Lung (tissue), 12 donors: Measurements from ENCODE around the gene APLF. TPM values are rescaled to one million over a fixed set of nuclear protein-coding genes. Genes with fewer than 3 reads are reported as not detected.
A peak's percentile ranks its signal among the peaks of the same experiment; 100 is the strongest.
"Not testable (repeated sequence)": the region's sequence is repeated elsewhere in the genome, so short reads cannot be mapped to it uniquely, and the experiment has no call there.

Experiments
- ATAC-seq: fragments of 200-7000 bp; cut with Tn5 transposase; one replicate; pipeline ENCODE4 v1.9.1; 2020; ENCODE audit warnings: moderate number of reproducible peaks; ENCODE audit not compliant: insufficient read depth, low FRiP score
- DNase-seq, 3 donors: peaks; one replicate each; pipeline ENCODE4 v3.0.0-alpha.2; 2013 to 2017
- H3K27ac ChIP-seq, 2 donors: one replicate each; pipeline ENCODE4 v1.5.1; 2013; ENCODE audit warnings: mild to moderate bottlenecking in 2 of 2, moderate library complexity in 2 of 2, control low read depth in 1 of 2, inconsistent platforms in 1 of 2, low read depth in 1 of 2, low read length in 1 of 2
- H3K27me3 ChIP-seq, 3 donors: one replicate each; pipeline ENCODE4 v1.5.1; 2013; ENCODE audit warnings: low read length in 2 of 3; ENCODE audit not compliant: control insufficient read depth in 3 of 3, insufficient read depth in 3 of 3
- H3K36me3 ChIP-seq, 4 donors: one replicate each; pipeline ENCODE4 v1.5.1; 2013; ENCODE audit warnings: low read length in 4 of 4, mild to moderate bottlenecking in 1 of 4, moderate library complexity in 1 of 4; ENCODE audit not compliant: control insufficient read depth in 4 of 4, insufficient read depth in 4 of 4
- H3K4me1 ChIP-seq, 5 donors: one replicate each; pipeline ENCODE4 v1.5.1; 2013; ENCODE audit warnings: low read length in 5 of 5, mild to moderate bottlenecking in 2 of 5, moderate library complexity in 1 of 5; ENCODE audit not compliant: control insufficient read depth in 5 of 5, insufficient read depth in 5 of 5
- H3K4me3 ChIP-seq: one replicate; pipeline ENCODE4 v1.5.1; 2013; ENCODE audit warnings: mild to moderate bottlenecking, control low read depth, moderate library complexity
- H3K9ac ChIP-seq, 2 donors: one replicate each; pipeline ENCODE4 v1.5.1; 2013; ENCODE audit warnings: low read length in 2 of 2, control low read depth in 1 of 2; ENCODE audit not compliant: insufficient read depth in 1 of 2
- H3K9me3 ChIP-seq, 4 donors: one replicate each; pipeline ENCODE4 v1.5.1; 2013; ENCODE audit warnings: low read length in 3 of 4, mild to moderate bottlenecking in 1 of 4, moderate library complexity in 1 of 4; ENCODE audit not compliant: control insufficient read depth in 4 of 4, insufficient read depth in 3 of 4
- WGBS, 2 donors: extraction: QIAGEN DNeasy Blood & Tissue Kit; methylation state at CpG; one replicate each; pipeline ENCODE4 v1.1.7; 2013; 5-methylcytosine and 5-hydroxymethylcytosine counted together
- polyA plus RNA-seq, 2 donors: library from polyadenylated mRNA; stranded (reverse); fragments of 200-250 nt; gene quantifications; one replicate each; pipeline ENCODE4 v1.2.1, GENCODE V29; 2013
- total RNA-seq, 2 donors: library from RNA; depleted of rRNA in 1 of 2; stranded (reverse); fragments of >200 nt in 1 of 2; gene quantifications; one replicate each; pipeline ENCODE4 v1.2.1, GENCODE V29; 2014 to 2021
- TF ChIP-seq, protein P1 (sequence below): IDR thresholded peaks from 2 replicates; pipeline ENCODE4 v1.5.1; 2012; ENCODE audit warnings: mild to moderate bottlenecking; ENCODE audit errors: control extremely low read depth, extremely low read depth
- donor health status: control.
- donor health status: control.
- donor health status: Bipolar disorder and iron deficiency.
- donor health status: healthy.
- donor health status: DM: yes; HTN: yes; CAD: no.

APLF gene
- total and polyA plus RNA-seq, 4 donors, result 0.50 to 11.8 (median 2.3) TPM

DNA sequence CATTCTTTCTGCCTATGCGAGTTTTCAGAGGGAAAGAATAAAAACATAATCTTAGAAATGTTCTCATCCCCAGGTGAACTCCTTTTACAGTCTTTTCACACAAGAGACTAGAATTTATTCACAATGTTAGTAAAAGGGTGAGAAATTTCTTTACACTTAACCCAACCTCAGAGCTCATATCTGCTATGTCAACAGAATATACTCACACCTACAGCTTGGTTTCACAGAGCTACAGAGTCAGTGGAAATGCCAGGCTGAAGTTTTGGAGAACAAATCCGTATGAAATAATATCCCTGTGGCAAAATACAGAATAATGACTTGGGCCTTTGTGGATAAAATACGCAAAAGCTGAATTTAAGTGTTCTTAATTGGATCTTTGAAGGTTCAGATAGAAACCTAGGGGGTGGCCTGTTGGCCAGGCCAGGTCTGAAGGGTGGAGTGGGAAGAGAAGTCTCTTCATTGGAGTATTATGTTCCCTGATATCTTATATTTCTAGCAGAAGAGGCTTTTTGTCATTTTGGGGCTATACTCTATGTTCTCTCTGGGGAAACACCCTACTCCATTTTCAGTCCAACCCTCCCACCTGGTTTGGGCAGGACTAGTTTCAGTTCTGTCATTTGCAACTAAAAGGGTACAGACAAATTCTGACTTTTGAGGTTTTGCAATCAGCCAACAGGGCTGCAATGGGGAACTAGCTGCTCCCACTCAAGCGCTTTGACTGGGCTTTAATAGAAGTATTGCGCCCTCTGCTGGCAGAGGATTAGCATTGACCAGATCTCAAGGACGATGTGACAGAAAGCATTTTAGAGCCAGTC lies 26.0 kb upstream of the APLF start:
- H3K27ac ChIP-seq, result peak overlapping the region in 1 of 2 donors; percentile 3
- TF ChIP-seq, protein P1, sequence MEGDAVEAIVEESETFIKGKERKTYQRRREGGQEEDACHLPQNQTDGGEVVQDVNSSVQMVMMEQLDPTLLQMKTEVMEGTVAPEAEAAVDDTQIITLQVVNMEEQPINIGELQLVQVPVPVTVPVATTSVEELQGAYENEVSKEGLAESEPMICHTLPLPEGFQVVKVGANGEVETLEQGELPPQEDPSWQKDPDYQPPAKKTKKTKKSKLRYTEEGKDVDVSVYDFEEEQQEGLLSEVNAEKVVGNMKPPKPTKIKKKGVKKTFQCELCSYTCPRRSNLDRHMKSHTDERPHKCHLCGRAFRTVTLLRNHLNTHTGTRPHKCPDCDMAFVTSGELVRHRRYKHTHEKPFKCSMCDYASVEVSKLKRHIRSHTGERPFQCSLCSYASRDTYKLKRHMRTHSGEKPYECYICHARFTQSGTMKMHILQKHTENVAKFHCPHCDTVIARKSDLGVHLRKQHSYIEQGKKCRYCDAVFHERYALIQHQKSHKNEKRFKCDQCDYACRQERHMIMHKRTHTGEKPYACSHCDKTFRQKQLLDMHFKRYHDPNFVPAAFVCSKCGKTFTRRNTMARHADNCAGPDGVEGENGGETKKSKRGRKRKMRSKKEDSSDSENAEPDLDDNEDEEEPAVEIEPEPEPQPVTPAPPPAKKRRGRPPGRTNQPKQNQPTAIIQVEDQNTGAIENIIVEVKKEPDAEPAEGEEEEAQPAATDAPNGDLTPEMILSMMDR, result peak; percentile 93
- DNase-seq, result peak; percentile 86 to 94 (median 94)
- no peaks in the 10 kb centered on the region for H3K36me3 ChIP-seq
- H3K27me3 ChIP-seq, result no peaks in the 10 kb centered on the region
- no peak overlapping the region for H3K9ac ChIP-seq
- peaks cover 0 to 6% (median under 1%) of the 10 kb centered on the region in 5 donors for H3K4me1 ChIP-seq
- H3K9me3 ChIP-seq, result no peaks in the 10 kb centered on the region
- H3K4me3 ChIP-seq, result no peak overlapping the region
- peak; percentile 90 for ATAC-seq
- 37 to 43% methylated on average over 6 of the region's 6 CpGs for WGBS, 2 donors

DNA sequence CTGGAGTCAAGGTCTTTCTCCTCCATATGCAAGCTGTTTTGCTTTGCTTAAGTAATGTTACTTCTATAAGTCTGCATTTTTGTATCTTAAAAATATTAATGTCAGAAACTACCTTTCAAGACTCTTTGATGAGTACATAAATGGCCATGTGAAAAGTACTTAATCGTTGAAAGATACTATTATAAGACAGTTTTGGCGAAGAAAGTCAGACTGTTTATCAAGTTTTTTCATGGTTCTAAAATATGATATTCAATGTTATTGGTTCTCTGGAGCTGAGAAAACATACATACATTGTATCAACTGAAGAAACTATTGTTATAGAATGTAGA lies 25.4 kb upstream of the APLF start:
- Histone ChIP-seq H3K27ac (no peak overlapping the region), H3K9me3 (no peaks in the 10 kb centered on the region), H3K27me3 (no peaks in the 10 kb centered on the region), H3K4me1 (peaks cover 0 to 5% (median 0%) of the 10 kb centered on the region in 5 donors), H3K4me3 (no peak overlapping the region), H3K36me3 (no peaks in the 10 kb centered on the region), H3K9ac (no peak overlapping the region)
- ATAC-seq (no peak), DNase-seq (no peak)
- WGBS, 2 donors, result 93 to 96% methylated on average over 2 of the region's 2 CpGs
- TF ChIP-seq, protein P1, result no peak

- H3K9me3 ChIP-seq, H3K27me3 ChIP-seq, H3K4me3 ChIP-seq, H3K27ac ChIP-seq, H3K9ac ChIP-seq, DNase-seq, H3K36me3 ChIP-seq, ATAC-seq, H3K4me1 ChIP-seq: not testable (repeated sequence)
- WGBS, 2 donors, result 100% methylated on average over 1 to 2 of the region's 3 CpGs
Measured at GRCh38 chr2:68446425-68446824, 21.0 kb upstream of the APLF start.

DNA sequence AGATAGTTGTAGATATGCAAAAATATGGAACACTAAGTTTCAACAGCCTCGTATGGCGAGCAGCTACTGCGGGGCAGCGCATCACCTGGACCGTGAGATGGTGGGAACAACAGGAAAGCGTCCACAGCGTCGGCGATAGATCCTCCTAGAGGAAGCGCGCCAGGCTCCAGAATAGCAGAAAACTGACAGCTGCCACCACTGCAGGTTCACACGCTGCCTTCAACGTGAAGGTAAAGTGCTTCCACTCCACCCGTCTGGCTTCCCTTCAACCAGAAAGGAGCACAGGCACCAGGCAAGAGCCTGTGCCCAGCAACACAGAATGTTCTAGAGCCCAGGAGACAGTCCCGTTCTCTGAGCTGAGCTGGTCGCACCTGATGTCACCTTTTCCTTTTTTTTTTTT lies 20.3 kb upstream of the APLF start:
- Histone ChIP-seq H3K27me3 (no peaks in the 10 kb centered on the region), H3K9me3 (no peaks in the 10 kb centered on the region), H3K4me1 (no peaks in the 10 kb centered on the region), H3K27ac (no peak overlapping the region), H3K9ac (no peak overlapping the region), H3K36me3 (no peaks in the 10 kb centered on the region), H3K4me3 (no peak overlapping the region)
- ATAC-seq, result no peak
- no peak for DNase-seq
- TF ChIP-seq, protein P1, result no peak
- WGBS, 2 donors, result 89 to 94% methylated on average over 16 of the region's 16 CpGs
